ENCODE data around the gene AOC2. TPM values are rescaled to one million over a fixed set of nuclear protein-coding genes. Genes with fewer than 3 reads are reported as not detected.
A peak's percentile ranks its signal among the peaks of the same experiment; 100 is the strongest.

AOC2 gene
- total RNA-seq, 2 donors from 2014 or later: 0.32 to 1.1 TPM

DNA sequence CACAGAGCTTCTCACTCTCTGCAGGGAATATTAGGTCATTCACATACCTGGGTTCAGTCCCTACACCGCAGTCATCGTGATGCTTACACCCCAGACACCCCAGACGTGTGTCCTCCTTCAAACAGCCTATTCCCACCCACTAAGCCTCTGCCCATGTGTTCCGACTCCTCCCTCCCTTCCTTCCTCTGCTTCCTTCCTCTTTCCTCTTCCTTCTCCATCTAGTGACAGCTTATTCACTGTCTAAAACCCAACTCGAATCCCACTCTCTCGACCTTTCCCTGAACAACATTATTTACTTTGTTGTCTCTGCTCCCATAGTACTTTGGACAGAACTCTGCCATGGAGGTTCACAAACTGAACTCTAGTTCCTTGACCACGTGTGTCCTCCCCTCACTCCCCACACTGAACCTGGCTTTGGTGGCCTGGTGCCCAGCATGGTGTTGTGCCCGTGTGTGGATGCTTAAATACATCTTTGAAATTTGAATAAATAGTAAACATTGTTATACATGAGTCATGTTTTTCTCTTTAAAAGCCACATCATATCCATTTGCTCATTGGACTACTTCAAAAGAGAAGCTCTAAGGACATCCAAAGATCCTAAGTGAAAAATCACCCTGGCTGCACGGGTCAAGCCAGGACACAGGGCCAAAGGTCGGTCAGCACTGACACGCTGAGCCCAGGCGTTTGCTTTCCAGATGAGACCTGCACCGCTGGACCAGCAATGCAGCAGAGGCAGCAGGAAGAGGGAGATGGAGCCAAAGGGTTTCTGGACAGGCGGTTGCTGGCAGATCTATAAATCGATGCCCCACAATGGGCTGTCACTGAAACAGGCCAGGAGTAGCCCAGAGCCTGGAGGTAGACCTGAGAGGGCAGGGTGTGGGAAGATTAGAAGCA lies 42.1 kb downstream of the AOC2 start:
- no peaks in the 10 kb centered on the region for H3K27me3 ChIP-seq
- intact Hi-C loops (cut with DNase I): no loop called here
- H3K4me3 ChIP-seq: no peak overlapping the region
- TF ChIP-seq, protein P1, sequence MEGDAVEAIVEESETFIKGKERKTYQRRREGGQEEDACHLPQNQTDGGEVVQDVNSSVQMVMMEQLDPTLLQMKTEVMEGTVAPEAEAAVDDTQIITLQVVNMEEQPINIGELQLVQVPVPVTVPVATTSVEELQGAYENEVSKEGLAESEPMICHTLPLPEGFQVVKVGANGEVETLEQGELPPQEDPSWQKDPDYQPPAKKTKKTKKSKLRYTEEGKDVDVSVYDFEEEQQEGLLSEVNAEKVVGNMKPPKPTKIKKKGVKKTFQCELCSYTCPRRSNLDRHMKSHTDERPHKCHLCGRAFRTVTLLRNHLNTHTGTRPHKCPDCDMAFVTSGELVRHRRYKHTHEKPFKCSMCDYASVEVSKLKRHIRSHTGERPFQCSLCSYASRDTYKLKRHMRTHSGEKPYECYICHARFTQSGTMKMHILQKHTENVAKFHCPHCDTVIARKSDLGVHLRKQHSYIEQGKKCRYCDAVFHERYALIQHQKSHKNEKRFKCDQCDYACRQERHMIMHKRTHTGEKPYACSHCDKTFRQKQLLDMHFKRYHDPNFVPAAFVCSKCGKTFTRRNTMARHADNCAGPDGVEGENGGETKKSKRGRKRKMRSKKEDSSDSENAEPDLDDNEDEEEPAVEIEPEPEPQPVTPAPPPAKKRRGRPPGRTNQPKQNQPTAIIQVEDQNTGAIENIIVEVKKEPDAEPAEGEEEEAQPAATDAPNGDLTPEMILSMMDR (IDR thresholded peaks at IDR 0.05): no peak
- H3K27ac ChIP-seq: no peak overlapping the region
- no peaks in the 10 kb centered on the region for H3K9me3 ChIP-seq
- no peaks in the 10 kb centered on the region for H3K4me1 ChIP-seq
- H3K9ac ChIP-seq (ENCODE audit: low read depth in 2 of 2, low read length in 2 of 2): no peak overlapping the region
- H3K36me3 ChIP-seq: no peaks in the 10 kb centered on the region
- no peak for DNase-seq

DNA sequence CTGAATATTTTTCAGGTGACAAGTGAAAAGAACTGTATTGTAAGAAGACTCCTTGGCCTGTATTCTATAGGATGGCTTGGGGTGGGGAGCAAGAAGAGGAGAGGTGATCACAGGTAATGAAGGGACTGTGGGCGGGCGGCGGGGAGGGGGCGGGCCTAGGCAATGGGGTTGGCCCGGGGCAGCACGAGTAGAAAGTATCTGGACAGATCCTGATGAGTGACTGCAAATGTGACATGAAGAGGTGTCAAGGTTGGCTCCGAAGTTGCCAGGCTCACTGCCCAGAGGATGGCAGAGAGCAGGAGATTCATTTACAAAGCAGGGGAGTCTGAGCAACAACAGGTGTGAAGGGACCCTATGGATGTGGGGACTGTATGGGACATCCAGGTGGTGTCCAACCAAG lies 45.4 kb downstream of the AOC2 start:
- Histone ChIP-seq H3K4me3 (no peak overlapping the region), H3K9me3 (no peaks in the 10 kb centered on the region), H3K36me3 (no peaks in the 10 kb centered on the region), H3K27ac (no peak overlapping the region), H3K9ac (ENCODE audit: low read depth in 2 of 2, low read length in 2 of 2) (no peak overlapping the region), H3K27me3 (no peaks in the 10 kb centered on the region), H3K4me1 (peaks cover under 1% of the 10 kb centered on the region)
- DNase-seq: no peak
- TF ChIP-seq, protein P1 (IDR thresholded peaks at IDR 0.05): no peak
- intact Hi-C loops (cut with DNase I): no loop called here

DNA sequence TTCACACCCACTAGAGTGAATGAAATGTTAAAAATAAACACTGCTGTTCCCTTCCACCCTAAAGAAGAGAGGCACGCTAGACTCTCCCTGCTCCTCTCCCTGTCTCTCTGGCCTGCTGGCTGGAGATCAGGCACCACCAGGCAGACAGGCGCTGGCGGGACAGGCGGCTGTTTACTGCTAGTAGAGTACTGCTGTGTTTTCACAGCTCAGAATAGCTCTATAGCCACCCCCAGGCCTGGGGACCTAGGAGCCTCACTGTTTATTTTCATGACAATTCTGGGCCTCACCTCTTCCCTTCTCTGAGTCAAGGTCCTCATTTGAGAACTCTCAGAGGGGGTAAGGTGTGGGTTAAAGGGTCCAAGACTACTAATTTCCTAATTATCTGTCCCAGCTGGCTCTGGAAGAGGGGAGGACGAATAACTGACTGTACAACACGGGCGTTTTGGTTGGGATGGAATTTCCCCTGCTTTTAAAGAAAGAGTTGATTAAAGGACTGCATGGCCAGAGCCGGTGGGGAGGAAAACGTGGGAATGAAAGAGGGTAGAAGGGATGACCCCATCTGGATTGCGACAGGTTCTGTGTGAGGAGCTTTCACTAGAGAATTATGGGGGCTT lies 47.3 kb downstream of the AOC2 start:
- no peaks in the 10 kb centered on the region for H3K27me3 ChIP-seq
- H3K36me3 ChIP-seq: no peaks in the 10 kb centered on the region
- TF ChIP-seq, protein P1 (IDR thresholded peaks at IDR 0.05): no peak
- H3K9ac ChIP-seq (ENCODE audit: low read depth in 2 of 2, low read length in 2 of 2): peak overlapping the region in 1 of 2 donors; percentile 19
- H3K4me3 ChIP-seq: no peak overlapping the region
- peak overlapping the region; percentile 35 for H3K27ac ChIP-seq
- intact Hi-C loops (cut with DNase I): no loop called here
- no peak for DNase-seq
- H3K9me3 ChIP-seq: no peaks in the 10 kb centered on the region
- peaks cover 8% of the 10 kb centered on the region for H3K4me1 ChIP-seq

DNA sequence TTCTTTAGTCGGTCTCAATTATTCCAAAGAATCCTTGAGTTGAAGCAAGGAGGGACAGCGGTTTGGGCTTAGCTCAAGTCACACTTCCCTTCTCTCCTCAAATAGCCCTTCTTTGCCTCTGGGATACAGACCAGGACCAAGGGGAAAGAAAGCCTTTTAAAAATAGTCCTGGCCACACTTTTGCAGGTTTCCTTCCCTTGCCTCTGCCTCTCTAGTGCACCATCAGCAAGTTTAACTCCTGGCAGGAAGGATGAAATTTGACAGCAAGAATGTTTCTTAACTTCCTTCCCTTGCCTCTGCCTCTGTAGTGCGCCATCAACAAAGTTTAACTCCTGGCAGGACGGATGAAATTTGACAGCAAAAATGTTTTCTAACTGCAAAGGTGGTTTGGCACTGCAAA lies 49.0 kb downstream of the AOC2 start:
- Histone ChIP-seq H3K9me3 (no peaks in the 10 kb centered on the region), H3K27me3 (no peaks in the 10 kb centered on the region), H3K27ac (no peak overlapping the region), H3K9ac (ENCODE audit: low read depth in 2 of 2, low read length in 2 of 2) (no peak overlapping the region), H3K36me3 (no peaks in the 10 kb centered on the region), H3K4me1 (peaks cover 8% of the 10 kb centered on the region), H3K4me3 (no peak overlapping the region)
- TF ChIP-seq, protein P1 (IDR thresholded peaks at IDR 0.05): no peak
- DNase-seq: no peak
- intact Hi-C loops (cut with DNase I): no loop called here

DNA sequence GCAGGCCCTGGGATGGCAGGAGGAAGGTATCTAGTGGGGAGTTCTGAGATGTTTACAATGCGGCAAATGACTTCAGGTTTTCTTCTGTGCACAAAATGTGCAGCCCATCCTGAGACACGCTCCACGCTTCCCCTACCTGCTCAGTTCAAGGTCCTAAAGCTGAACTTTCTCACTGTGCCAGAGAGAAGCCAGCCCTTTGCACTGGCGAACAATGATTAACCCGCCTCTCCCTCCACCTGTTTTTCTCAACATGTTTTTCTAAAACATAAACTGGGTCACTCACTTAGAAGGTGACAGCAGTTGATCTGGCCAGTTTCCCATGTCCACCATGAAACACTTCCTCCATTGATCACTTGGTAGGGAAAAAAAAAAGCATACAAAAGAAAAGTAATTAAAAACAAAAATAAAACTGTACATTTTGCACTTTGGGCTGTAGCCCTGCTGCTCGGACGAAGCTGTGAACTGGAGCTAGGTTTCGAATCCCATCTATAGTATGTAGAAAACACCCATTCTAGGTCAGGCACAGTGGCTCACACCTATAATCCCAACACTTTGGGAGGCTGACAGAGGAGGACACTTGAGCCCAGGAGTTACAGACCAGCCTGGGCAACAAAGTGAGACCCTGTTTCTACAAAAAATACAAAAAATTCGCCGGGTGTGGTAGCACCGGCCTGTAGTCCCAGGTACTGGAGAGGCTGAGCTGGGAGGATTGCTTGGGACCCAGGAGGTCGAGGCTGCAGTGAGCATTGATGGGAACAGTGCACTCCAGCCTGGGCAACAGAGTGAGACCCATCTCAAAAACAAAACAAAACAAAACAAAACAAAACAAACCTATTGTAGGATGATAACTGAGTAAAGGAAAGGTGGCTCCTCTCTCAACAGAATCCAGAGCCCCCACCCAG lies 50.2 kb downstream of the AOC2 start:
- no peaks in the 10 kb centered on the region for H3K9me3 ChIP-seq
- H3K36me3 ChIP-seq: no peaks in the 10 kb centered on the region
- TF ChIP-seq, protein P1 (IDR thresholded peaks at IDR 0.05): no peak
- no peak overlapping the region for H3K4me3 ChIP-seq
- H3K27ac ChIP-seq: no peak overlapping the region
- no peaks in the 10 kb centered on the region for H3K27me3 ChIP-seq
- peak overlapping the region; percentile 7 to 34 for H3K9ac ChIP-seq (ENCODE audit: low read depth in 2 of 2, low read length in 2 of 2)
- peak; percentile 68 for DNase-seq
- intact Hi-C loops (cut with DNase I): no loop called here
- peaks cover 8% of the 10 kb centered on the region for H3K4me1 ChIP-seq
